GM18511 (cell line): ENCODE data around the gene UBE3A.
A peak's percentile ranks its signal among the peaks of the same experiment; 100 is the strongest.
"Not testable (repeated sequence)": the region's sequence is repeated elsewhere in the genome, so short reads cannot be mapped to it uniquely, and the experiment has no call there.

Experiments used
- ATAC-seq: cut with Tn5 transposase; IDR thresholded peaks from one replicate; pipeline ENCODE4 v1.9.1; 2021; ENCODE audit warnings: mild to moderate bottlenecking, moderate library complexity; ENCODE audit not compliant: unreplicated experiment

The UBE3A gene

DNA sequence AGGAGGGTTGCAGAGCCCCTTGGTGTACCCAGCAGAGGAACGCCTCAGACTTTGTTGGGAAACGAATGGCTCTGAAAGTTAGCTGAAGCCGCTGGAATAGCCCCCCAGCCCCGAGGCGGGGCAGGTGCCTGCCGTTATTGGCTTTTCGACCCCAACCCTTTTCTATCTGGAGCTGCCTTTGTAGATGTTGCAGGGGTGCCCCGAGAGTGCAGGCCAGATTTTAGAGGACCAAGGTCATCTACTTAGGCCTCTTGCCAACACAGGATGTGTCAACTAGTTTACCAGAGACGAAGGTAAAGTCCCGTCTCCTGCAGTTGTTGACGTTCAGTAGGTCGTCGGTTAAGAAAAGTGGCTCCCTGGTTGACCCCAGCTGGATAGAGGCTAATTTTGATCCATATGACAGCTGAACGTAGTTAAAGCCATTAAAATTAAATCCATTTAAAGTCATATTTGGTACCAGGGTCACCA is 579 bp upstream of the UBE3A start:
- ATAC-seq = peak; percentile 17

DNA sequence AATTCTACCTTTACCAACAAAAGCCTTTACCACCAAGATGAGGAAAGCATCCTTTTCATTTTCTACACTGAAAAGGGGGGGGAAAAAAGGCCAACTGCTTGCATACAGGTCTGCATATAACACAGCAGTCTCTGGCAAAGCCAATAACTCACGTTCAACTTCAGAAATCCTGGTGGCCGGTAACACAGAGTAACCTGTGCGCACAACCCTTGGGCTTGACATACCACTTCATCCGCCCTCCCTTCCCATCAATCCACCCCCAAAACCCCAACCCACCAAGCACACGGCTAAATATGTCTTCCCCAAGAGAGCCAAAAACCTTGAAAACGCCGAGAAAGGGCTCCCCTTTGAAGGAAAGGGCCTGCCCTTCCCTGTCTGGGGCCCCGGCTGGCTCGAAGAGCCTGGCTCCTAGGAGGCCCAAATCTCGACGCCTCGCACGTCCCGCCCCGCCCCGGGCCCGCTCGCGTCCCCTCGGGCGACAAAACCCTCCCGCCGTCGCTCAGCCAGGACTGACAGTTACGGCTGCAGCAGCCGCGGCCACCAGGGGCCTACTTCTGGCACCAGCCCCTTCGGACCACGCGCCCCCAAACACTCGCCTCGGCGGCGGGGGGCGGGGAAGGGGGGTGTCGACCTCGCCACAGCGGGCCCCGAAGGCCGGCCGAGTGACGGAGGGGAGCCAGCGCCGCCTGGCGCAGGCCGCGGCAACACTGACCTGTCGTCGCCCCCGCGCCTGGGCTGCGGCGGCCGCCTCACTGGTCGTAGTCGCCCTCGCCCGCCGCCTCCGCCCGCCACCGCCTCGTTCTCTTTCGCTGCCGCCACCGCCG is 835 bp downstream of the UBE3A start:
- peak; percentile 60 for ATAC-seq

GRCh38 chr15:25436707-25437106 is 2.1 kb downstream of the UBE3A start:
- no peak for ATAC-seq

- ATAC-seq = no peak
These were observed 3.2 kb downstream of the UBE3A start for GRCh38 chr15:25435474-25436243.

GRCh38 chr15:25433118-25433865 is 5.5 kb downstream of the UBE3A start:
- no peak for ATAC-seq

DNA sequence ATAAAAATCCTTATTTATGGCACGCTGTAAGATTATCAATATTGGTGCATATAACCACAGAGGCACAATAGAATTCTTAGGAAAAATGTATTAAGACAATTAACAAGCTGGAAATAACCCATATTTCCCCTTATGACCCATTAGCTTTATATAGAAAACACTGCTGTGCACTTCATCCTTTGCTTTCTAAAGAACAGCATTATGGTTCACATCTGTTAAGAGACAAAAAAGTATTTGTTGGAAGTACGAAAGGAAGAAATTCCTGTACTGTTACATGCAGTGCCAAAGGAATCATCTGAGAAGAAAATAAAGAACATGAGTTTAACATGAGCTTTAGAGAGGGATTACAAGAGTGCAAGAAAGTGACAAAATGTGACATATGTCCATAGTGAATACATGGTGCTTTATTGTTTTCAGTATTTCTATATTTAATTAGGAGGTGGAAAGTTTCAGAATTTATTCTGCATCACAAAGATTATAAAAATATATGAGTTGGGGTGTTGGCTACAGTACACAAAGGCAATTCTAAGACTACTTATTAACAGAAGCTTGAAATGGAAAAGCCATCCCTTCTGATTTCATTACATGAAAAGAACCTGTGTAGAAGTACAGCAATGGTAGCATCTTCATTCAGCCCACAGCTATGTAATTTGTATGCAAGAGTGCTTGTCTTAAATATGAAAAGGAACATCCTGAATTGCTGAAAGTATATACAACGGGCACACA is 6.8 kb downstream of the UBE3A start:
- ATAC-seq = no peak

GRCh38 chr15:25427861-25428260 is 11.0 kb downstream of the UBE3A start:
- no peak for ATAC-seq

GRCh38 chr15:25426896-25427610 is 11.8 kb downstream of the UBE3A start:
- no peak for ATAC-seq

DNA sequence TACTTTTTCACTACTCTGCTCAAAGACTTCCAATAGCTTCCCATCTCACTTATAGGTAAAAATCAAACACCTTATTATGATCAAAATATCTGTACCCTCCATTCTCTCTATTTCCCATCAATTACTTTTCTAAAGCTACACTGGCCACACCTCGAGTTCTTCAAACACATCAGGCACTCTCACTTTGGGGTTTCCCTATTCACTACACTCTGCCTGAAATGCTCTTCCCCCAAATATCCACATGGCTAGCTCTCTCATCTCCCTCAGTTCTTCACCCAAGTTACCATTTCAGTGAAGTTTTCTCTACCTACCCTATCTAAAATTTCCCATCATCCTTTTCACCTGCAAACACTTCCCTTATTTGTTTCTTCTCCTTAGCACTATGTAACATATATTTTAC is 14.8 kb downstream of the UBE3A start:
- no peak for ATAC-seq

GRCh38 chr15:25422021-25422420 is 16.8 kb downstream of the UBE3A start:
- ATAC-seq = no peak

- ATAC-seq = no peak
These were observed 20.6 kb downstream of the UBE3A start for GRCh38 chr15:25418202-25418601.

DNA sequence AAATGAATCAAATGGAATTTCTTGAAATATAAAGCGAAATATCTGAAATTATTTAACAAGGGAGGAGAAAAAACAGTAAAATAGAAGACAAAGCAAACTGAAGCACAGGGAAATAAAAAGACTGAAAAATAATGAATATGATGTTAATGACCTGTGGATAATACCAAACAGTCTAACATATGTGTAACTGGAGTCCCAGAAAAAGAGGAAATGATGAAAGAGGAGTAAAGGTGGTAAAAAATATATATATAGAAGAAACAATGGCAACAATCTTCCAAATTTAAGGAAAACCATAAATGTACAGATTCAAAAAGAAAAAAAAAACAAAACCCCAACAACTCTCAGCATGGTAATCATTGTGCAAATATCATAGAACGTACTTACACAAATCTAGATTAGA is 21.2 kb downstream of the UBE3A start:
- no peak for ATAC-seq

DNA sequence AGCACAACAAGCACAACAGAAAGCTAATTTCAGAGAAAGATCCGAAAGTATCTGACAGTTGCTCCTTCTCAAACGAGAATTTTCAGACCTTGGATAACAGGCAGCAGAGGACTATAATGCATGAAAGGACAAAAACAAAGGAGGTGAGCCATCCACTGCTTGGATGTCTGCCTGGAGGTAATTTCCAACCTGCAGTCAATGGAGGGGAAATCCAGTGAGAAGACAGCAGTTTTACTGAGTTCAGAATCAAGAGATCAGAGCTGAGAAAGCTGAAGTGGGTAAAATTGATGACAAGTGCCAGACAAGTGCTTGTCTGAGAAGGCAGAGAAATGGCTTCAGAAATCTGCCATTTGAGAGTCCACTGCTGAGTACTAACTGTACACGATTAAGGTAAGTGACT is 22.1 kb downstream of the UBE3A start:
- ATAC-seq = peak; percentile 69

- no peak for ATAC-seq
These were observed 23.1 kb downstream of the UBE3A start for GRCh38 chr15:25415707-25416106.

DNA sequence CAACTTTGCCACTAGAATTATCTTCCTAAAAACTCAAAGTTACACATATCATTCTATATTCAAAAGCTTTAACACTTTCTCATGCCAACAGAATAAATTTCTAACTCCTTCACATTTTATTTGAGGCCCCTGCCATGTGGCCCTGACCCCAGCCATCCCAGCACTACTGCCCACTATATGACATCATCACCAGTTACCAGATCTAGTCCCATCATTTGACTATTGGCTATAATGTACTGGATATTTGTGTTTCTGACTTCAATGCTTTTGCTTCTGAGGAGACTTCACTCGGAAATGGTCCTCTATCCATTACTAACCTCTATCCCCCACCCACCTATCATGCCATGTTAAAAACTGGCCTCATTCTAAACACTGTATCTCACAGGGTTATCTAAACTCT is 23.6 kb downstream of the UBE3A start:
- ATAC-seq = no peak

GRCh38 chr15:25410649-25411048 is 28.2 kb downstream of the UBE3A start:
- no peak for ATAC-seq

GRCh38 chr15:25409731-25410130 is 29.1 kb downstream of the UBE3A start:
- not testable (repeated sequence) for ATAC-seq

- ATAC-seq = no peak
These were observed 29.9 kb downstream of the UBE3A start for GRCh38 chr15:25408929-25409328.

DNA sequence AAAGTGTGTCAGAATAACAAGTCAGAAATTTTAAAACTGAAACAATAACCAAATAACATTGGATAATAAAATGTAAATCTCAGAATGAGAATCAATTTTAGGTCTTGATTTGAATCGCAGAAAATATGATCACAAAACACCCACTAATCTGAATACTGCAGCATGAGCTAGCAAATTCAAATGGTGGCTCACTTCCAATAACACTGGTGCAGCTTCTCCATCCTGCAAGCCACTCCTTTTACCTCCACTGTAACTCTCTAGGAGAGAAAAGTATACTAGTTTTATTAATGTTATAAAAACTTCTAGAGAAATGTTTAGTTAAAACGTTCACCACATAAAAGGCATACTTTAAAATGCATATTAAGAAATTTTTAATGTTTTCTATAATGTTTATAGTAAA is 30.4 kb downstream of the UBE3A start:
- ATAC-seq = no peak

GRCh38 chr15:25407950-25408349 is 30.9 kb downstream of the UBE3A start:
- ATAC-seq = no peak
